EL (cell line): Measurements from ENCODE around the gene ATXN1L.
"Not testable (repeated sequence)": the region's sequence is repeated elsewhere in the genome, so short reads cannot be mapped to it uniquely, and the experiment has no call there.

ENCODE experiments used
- DNase-seq: peaks from one replicate; pipeline ENCODE4 v3.0.0-alpha.2; 2016

ATXN1L gene

DNA sequence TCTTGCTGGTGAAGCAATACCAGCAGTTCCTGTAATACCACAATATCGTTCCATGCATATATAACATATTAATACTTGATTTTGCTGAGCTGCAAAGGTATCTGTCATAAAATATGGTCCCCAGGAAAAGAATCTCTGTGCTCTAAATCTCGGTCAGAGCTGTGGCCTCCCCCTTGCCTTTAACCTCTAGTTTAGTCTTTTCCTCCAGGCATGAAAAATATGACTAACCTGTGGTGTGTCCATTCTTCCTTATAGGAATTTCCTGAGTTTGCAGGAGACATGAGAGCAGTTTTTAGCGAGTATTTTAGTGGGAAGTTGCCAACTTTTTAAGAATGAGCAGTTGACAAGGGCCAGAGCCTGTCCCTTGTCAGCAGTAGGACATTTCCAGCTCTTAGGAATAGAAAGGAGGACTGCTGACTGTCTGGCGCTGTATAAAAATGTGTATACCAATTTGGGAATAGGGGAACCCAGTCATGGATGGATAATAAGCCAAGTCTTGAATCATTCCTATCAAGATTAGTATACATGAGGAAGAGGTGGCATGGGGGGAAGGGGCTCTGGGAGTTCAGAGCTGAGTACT, 8.7 kb downstream of the ATXN1L start:
- peak; percentile 24 for DNase-seq

DNA sequence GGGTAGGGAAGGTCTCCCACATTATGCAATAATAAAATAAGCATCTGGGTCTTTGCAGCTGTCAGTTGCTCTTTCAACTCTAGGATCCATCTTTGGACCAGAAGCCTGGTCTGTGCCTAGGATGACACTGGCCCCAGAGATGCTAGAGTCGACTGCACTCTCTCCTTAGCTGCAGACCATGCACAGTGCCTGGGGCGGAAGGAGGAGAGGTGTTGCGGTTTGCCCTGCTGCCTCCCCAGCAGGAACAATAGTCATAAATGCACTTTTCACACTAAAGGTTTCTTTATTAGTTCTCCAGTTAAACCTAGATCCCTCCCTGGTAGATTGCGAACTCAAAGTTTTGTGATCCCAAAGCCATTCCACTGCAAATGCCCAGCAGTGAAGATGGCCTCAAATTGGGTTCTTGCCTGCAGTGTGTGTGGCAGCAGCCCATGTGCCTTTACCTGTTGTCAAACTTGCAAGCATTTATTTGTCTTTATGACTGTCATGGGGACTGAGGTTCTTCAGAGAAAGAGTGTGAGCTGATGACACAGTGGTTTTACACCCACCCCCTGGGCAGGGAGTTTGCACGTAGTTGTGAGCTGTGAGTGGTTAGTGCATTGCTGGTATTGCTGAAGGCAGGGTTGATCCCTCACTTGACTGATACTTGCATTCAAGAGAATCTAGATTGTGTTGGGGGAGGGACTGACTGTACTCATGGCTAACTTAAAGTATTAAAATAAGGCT, 10.3 kb downstream of the ATXN1L start:
- DNase-seq: no peak

DNA sequence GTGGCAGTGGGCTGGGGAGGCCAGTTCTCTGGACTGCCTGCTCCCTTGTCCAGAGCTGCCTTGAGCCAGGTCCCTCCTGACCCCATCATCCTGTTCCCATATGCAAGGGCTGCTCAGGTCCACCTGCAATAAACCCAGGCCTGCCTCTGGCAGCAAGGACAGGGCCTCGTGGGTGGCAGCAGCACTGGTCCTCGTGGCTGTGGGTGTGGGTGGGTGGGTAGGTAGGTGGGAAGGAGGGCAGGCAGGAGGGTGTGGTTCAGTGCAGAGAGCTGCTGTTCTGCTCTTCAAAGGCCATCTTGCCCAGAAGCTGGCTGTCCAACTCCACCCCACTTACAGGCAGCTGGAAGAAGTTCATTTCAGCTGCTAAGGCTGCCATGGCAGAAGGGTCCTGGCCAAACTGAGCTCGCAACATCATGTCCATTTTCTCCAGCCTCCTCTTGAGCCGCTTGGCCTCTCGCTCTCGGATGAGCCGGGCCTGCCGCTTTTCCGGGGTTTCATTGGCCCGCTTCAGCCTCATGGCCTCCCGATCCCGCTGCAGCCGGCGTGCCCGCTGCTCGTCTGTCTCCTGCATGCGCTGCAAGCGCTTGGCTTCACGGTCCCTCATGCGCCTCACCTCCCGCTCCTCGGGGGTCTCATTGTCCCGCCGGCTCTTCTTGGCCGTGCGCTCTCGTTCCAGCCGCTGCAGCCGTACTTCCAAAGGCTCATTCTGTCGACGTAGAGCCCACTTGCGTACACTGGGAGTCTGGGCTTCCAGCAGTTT, 14.2 kb downstream of the ATXN1L start:
- no peak for DNase-seq

- no peak for DNase-seq
These were observed 18.2 kb downstream of the ATXN1L start for GRCh38 chr16:71863995-71864394.

DNA sequence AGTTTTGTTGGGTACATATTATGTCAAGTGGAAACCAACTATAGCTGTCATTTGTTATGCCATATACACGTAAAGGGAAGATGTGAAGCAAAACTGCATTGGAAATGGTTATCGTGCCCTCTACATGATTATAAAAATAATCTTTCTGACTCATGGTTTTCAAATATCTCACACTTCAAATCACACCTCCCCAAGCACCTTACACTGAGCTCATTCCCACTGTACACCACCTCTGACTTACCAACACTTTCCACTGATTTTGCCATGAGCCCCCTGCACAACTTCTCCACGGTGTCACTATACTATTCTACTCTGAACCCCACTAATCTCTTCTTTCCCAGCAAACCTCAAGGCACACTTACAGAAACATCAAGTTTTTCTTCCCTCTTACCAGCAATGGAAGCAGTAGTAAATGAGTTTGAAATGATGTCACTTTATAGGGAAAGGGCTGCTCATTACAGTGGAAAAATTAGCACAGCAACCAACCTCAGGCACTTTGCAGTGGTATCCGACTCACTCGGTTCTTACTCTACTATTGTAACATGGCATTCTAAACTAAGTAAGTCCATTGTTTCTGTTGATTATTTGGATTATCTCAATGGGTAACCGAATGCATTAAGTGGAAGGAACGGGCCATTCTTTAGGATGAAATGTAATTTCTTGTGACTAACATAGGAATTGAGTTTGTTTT, 19.5 kb downstream of the ATXN1L start:
- no peak for DNase-seq

GRCh38 chr16:71867175-71867574, 21.4 kb downstream of the ATXN1L start:
- not testable (repeated sequence) for DNase-seq

DNA sequence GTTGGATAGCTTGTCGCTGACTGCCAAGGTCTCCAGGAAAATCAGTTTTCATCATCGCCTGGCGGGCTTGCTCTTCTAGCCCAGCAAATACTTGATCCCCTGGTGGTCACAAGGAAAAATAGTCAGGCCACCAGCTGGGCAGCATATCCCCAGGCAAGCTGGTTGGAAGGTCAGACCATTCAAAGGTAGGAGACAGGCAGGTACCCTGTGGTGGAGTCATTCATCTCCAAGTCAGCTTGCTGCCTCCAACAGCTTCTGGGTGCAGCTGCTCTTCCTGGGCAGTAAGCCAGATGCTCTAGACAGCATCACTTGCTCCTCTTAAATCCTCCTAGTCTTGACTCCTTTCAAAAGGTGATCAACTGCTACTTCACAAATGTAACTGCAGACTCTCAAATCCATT, 22.2 kb downstream of the ATXN1L start:
- no peak for DNase-seq

DNA sequence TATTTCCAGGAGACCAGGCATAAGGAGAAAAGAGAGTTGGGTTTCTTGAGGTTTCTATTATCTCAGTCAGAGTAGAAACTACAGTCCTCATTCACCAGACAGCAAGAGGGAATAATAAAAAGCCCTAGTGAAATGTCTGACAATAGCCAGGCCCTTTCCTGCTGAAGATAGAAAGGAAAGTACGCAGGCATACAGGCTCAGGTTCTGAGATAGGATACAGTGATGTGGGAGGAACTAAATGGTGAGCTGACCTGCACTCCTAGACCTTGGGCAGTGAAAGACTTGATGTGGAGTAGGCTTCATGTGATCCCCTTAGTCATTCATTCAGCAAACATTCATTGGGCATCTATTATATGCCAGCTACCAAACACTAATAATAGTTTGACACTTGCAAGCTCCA, 23.3 kb downstream of the ATXN1L start:
- no peak for DNase-seq

DNA sequence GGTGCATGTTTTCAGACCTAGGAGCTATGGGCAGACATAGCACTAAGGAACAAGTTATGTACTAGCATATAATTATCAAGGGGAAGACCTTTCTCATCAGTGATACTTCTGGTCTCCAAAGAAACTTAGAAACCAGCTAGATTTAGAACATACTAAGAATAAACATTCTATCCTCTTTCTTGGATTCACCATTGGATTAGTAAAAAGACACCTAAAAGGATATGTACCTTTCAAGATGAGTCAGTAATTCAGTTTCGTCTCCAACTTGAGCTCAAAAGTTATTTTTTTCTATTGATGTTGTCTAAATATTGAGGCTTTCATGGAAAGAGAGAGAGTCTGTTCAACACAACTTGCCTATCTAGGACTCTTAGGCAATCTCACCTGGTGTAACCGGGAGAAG, 25.0 kb downstream of the ATXN1L start:
- no peak for DNase-seq

- DNase-seq: no peak
These were observed 27.4 kb downstream of the ATXN1L start for GRCh38 chr16:71873199-71873598.

- no peak for DNase-seq
These were observed 33.1 kb downstream of the ATXN1L start for GRCh38 chr16:71878911-71879310.

GRCh38 chr16:71880176-71880575, 34.4 kb downstream of the ATXN1L start:
- no peak for DNase-seq

GRCh38 chr16:71882505-71883167, 36.9 kb downstream of the ATXN1L start:
- DNase-seq: peak; percentile 69

DNA sequence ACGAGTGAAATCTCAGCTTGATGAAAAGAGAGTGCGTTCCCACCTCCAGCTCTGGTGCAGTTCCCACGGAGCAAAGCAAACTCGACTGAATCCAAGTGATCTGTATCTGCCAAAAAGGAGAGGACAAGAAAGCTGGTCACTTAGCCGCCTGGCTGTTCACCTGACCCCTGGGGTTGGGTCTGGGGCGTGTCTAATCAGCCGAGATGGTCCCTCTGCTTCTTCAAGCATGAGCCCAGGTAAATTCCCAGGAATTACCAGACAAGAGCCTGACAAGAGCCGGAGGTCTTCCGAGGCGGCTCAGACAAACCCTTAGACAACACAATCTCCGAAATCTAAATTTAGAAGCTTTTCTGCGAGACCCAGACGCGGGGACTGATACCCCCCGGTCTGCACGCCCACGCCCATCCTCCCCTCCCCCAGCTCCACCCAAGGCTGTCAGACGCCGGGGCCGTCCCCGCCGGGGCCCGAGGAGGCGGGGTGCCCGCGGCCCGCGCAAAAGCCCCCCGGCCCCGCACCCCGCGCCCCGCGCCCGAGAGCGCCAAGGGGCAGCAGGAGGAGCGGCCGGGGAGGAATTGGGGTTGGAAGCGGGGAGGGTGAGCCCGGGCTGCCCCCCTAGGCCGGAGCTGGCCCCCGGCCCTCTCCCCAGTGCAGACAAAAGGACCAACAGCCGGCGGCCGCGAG, 37.5 kb downstream of the ATXN1L start:
- peak; percentile 14 for DNase-seq

GRCh38 chr16:71883849-71884638, 38.3 kb downstream of the ATXN1L start, which contains the start of gene ZNF821:
ZNF821 (minus strand) TSS chr16:71884182; CDS start chr16:71879946, 4,236 bp downstream.
- DNase-seq: peak; percentile 73

DNA sequence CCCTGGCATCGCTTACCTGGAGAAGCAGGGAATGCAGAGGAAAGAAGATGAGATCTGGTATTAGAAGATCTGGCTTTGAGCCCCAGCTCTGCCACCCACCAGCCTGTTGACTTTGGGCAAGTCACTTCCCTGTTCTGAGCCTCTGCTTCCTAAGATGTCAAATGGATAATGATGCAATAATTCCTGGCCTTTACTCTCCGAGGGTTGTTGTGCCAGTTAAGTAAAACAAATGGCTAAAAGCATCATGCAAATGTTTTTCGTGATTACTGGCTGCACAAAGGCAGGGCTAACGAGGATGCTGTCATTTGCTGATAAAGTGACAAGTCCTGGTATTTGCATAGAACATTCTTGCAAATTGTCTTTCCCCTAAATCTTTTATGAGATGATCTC, 39.5 kb downstream of the ATXN1L start:
- no peak for DNase-seq

GRCh38 chr16:71889147-71889546, 43.4 kb downstream of the ATXN1L start:
- DNase-seq: no peak

DNA sequence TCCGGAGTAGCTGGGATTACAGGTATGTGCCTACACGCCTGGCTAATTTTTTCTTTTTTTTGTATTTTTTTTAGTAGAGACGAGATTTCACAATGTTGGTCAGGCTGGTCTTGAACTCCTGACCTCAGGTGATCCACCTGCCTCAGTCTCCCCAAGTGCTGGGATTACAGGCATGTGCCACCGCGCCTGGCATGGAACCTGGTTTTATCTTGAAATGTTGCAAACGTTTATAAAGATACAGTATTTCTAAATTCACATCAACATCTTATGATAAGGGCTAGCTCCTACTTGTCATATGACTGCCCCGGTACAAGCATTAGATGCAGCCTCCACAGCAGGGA, 48.1 kb downstream of the ATXN1L start:
- DNase-seq: no peak

- DNase-seq: peak; percentile 66
These were observed 48.6 kb downstream of the ATXN1L start for GRCh38 chr16:71894229-71894920.

DNA sequence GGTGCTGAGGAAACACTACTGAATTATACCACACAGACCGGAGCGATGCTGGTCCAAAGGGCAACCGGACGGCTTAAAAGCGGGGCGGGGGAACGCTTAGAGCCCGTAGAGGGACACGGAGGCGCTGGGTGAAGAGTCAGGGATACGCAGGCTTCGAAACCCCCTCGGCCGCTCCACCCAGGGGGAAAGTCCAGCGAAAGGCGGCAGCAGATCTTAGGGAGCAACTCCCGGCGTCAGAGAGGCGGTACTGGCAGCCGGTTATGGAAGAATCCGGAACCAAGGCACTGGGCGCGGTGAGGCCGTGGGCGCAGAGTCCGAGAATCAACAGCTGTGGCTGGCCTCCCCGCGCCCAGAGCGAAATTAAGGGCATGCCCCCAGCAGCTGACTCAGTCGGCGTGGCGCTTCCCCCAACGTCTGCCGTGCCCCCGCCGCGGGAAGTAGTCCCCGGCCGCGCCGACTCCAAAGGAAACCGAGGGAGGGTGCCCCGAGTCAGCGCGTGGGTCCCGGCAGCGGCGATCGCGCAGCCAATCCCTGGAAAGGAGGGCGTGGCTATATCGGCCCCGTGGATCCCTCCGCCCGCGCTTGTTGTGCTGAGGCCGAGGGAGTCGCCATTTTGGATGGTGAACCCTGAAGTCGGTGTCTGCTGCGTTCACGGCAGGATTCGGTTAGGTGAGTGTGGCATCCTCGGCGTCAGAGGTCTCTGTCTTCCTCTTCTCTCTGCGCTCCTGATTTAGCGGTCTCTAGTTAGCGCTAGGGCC, 49.3 kb downstream of the ATXN1L start, which contains the start of gene IST1:
IST1 (plus strand) TSS at position 611 of the 758 bp plus-strand sequence. CDS start 20,110 bp downstream, outside the sequence.
- DNase-seq: peak; percentile 99
